Erythroblast (primary cell): Measurements from ENCODE around the gene ARHGEF7.

Source experiments
- GATA1 ChIP-seq: IDR thresholded peaks from 2 replicates; pipeline ENCODE4 v1.6.1; 2011; ENCODE audit warnings: low read depth, mild to moderate bottlenecking, control low read depth, low read length, moderate library complexity
- POLR2A ChIP-seq: IDR thresholded peaks from 2 replicates; pipeline ENCODE4 v1.6.1; 2011; ENCODE audit warnings: mild to moderate bottlenecking, low read length

DNA sequence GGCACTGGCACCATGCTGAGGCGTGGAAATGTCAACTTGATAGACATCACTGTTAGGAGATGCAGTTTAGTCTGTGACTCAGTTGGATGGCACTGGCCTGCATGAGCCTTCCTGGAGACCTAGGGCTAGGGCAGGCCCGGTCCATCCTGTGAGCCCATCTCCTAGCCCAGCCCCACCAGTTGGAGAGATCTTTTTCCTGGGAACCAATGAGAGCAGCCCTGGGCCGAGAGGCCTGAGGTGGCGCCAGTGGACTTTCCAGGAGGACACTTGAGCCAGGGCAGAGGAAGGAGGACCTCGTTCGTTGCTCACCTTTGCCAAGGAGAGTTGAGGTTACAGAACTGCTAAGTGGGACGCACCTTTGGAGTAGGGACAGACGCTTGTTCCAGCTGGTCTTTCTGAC lies 104.8 kb downstream of the ARHGEF7 start:
- TF ChIP-seq POLR2A (no peak), GATA1 (no peak)
